ENCODE results near the gene CAPZA2. TPM values are rescaled to one million over a fixed set of nuclear protein-coding genes. Genes with fewer than 3 reads are reported as not detected.

CAPZA2 gene
- total and polyA plus RNA-seq, 2 experiments from 2014 or later = 49.1 to 106 TPM

GRCh38 chr7:116842371-116842770 is 20.0 kb upstream of the CAPZA2 start:
- no peak overlapping the region for H3K4me3 Mint-ChIP-seq
- peaks cover 2% of the 10 kb centered on the region for H3K4me1 Mint-ChIP-seq
- H3K36me3 Mint-ChIP-seq (ENCODE audit: low read depth) = no peaks in the 10 kb centered on the region
- Histone ChIP-seq H3K4me3 (no peak overlapping the region), H3K9me2 (ENCODE audit: insufficient read depth) (no peaks in the 10 kb centered on the region), H3K27ac (ENCODE audit: low read depth) (no peak overlapping the region), H3K4me1 (ENCODE audit: insufficient read depth) (no peaks in the 10 kb centered on the region; the same call in 1 of the 2 replicates), H2AFZ (peak overlapping the region; percentile 34; the same call in 1 of the 2 replicates), H3K27me3 (ENCODE audit: insufficient read depth) (no peaks in the 10 kb centered on the region), H3F3A (replicated peaks; ENCODE audit: low read depth) (no peaks in the 10 kb centered on the region), H3K4me2 (no peak overlapping the region), H3K36me3 (ENCODE audit: insufficient read depth) (no peaks in the 10 kb centered on the region), H4K20me1 (replicated peaks; ENCODE audit: insufficient read depth) (no peaks in the 10 kb centered on the region), H3K79me2 (replicated peaks; ENCODE audit: insufficient read depth) (no peaks in the 10 kb centered on the region)
- TF ChIP-seq NANOG (IDR thresholded peaks at IDR 0.05; ENCODE audit: borderline replicate concordance) = no peak
- TF ChIP-seq ZNF462 (CRISPR knock-in tag; IDR thresholded peaks at IDR 0.05) = no peak
- no peak for TF ChIP-seq EZH2 (IDR thresholded peaks at IDR 0.05; ENCODE audit: low read depth, unreplicated experiment)
- no peak for TF ChIP-seq STAT1 (IDR thresholded peaks at IDR 0.05; ENCODE audit: unreplicated experiment)
- no peak for TF ChIP-seq REST (IDR thresholded peaks at IDR 0.05; ENCODE audit: unreplicated experiment)
- TF ChIP-seq EZH2phosphoT487 (IDR thresholded peaks at IDR 0.05; ENCODE audit: unreplicated experiment) = no peak
- no peak for TF ChIP-seq JUNB (IDR thresholded peaks at IDR 0.05; ENCODE audit: unreplicated experiment)
- TF ChIP-seq CTCF (conservative IDR thresholded peaks at IDR 0.05; ENCODE audit: low read depth in 2 of 2) = no peak
- no peak for TF ChIP-seq ETS1 (IDR thresholded peaks at IDR 0.05)
- TF ChIP-seq CREB1 (CRISPR knock-in tag; IDR thresholded peaks at IDR 0.05; ENCODE audit: low read depth) = no peak
- TF ChIP-seq ZNF331 (CRISPR knock-in tag; IDR thresholded peaks at IDR 0.05; ENCODE audit: low read depth) = no peak
- DNase-seq (ENCODE audit: low spot score) = no peak
- no peaks in the 10 kb centered on the region for H3K27me3 Mint-ChIP-seq (ENCODE audit: insufficient read depth, low read depth, poor library complexity)
- no peak overlapping the region for H3K27ac Mint-ChIP-seq
- no peak for ATAC-seq
- no peaks in the 10 kb centered on the region for H3K9me3 Mint-ChIP-seq

Data from GM23338 (cell line).